Erythroblast (primary cell): ENCODE results near the gene BMPER.

Experiments
- GATA1 ChIP-seq: IDR thresholded peaks from 2 replicates; pipeline ENCODE4 v1.6.1; 2011; ENCODE audit warnings: low read depth, mild to moderate bottlenecking, control low read depth, low read length, moderate library complexity
- POLR2A ChIP-seq: IDR thresholded peaks from 2 replicates; pipeline ENCODE4 v1.6.1; 2011; ENCODE audit warnings: mild to moderate bottlenecking, low read length

- no peak for TF ChIP-seq POLR2A
- no peak for TF ChIP-seq GATA1
Observed at GRCh38 chr7:34086981-34087380, 181.6 kb downstream of the BMPER start.
